A549 (cell line): ENCODE data around the gene FERMT3. TPM values are rescaled to one million over a fixed set of nuclear protein-coding genes. Genes with fewer than 3 reads are reported as not detected.

Experiments
- ATAC-seq, 2 experiments: fragments of 200-7000 bp in 1 of 2; fragments of >200 bp in 1 of 2; cut with Nextera tagmentation in 1 of 2; cut with Tn5 transposase in 1 of 2; 3 replicates each; pipeline versions ENCODE4 v1.8.0 to v1.9.1; 2018 to 2020; ENCODE audit warnings: mild to moderate bottlenecking in 1 of 2, moderate library complexity in 1 of 2
- CTCF ChIA-PET: fragments of 300-600 bp; sonication (Branson Sonifier 250); formaldehyde crosslinking; extraction: SDS; loops from one replicate; lab custom pipeline; 2021; ENCODE audit warnings: antibody characterized with exemption, inconsistent platforms; lab: Yijun Ruan, JAX
- POLR2A ChIA-PET: fragments of 350-600 bp; formaldehyde crosslinking; extraction: SDS; loops from one replicate; lab custom pipeline; 2021; ENCODE audit warnings: antibody characterized with exemption, inconsistent platforms; lab: Yijun Ruan, JAX
- DNase-seq, 2 experiments: peaks; one replicate each; pipeline versions ENCODE4 v3.0.0 to v3.0.0-alpha.2; 2011 to 2016; ENCODE audit warnings: low read depth in 1 of 2, low spot score in 1 of 2
- FAIRE-seq: peaks from 2 replicates; lab custom pipeline; 2011; peaks lifted over from hg19 to GRCh38; lab: Jason Lieb, UNC
- H3K27ac ChIP-seq, 2 experiments: fragments of >200 bp; sonication (Bioruptor Twin); formaldehyde crosslinking; 3 replicates each; pipeline ENCODE4 v1.5.1; 2016 to 2017
- H3K4me1 ChIP-seq: fragments of >200 bp; sonication (Bioruptor Twin); formaldehyde crosslinking; 3 replicates; pipeline ENCODE4 v1.6.1; 2016
- H3K4me2 ChIP-seq: fragments of >200 bp; sonication (Bioruptor Twin); formaldehyde crosslinking; 3 replicates; pipeline ENCODE4 v1.6.1; 2016
- H3K4me3 ChIP-seq: fragments of >200 bp; sonication (Bioruptor Twin); formaldehyde crosslinking; 3 replicates; pipeline ENCODE4 v1.5.1; 2016
- H3K9me3 ChIP-seq: fragments of >200 bp; sonication (Bioruptor Twin); formaldehyde crosslinking; 3 replicates; pipeline ENCODE4 v1.6.1; 2016
- CBX8 ChIP-seq: fragments of 200-600 bp; sonication (generic); IDR thresholded peaks from 2 replicates; pipeline ENCODE4 v1.6.1; 2016
- CHD2 ChIP-seq: fragments of 150-350 bp; IDR thresholded peaks from 2 replicates; pipeline ENCODE4 v1.6.1; 2014; ENCODE audit warnings: low read length; ENCODE audit not compliant: partially characterized antibody
- EP300 ChIP-seq, 2 experiments: fragments of >200 bp; sonication (Bioruptor Twin); formaldehyde crosslinking; IDR thresholded peaks; 2 replicates in 1 of 2; 3 replicates in 1 of 2; pipeline ENCODE4 v1.6.1; 2016 to 2017
- FOSL2 ChIP-seq, 2 experiments: fragments of 450-650 bp in 1 of 2; fragments of >200 bp in 1 of 2; sonication (Bioruptor Twin) in 1 of 2; formaldehyde crosslinking; IDR thresholded peaks; 2 replicates each; pipeline versions ENCODE4 v1.5.0 to v1.6.1; 2016 to 2020; ENCODE audit warnings: mild to moderate bottlenecking in 1 of 2, moderate library complexity in 1 of 2
- FOXS1 ChIP-seq: fragments of 250-450 bp; sonication (Bioruptor Pico); IDR thresholded peaks from 2 replicates; pipeline ENCODE4 v1.5.0; 2020; ENCODE audit warnings: mild to moderate bottlenecking, moderate library complexity
- HDAC2 ChIP-seq: fragments of 200-600 bp; sonication (generic); IDR thresholded peaks from 2 replicates; pipeline ENCODE4 v1.6.1; 2016
- HOXB13 ChIP-seq: fragments of 250-450 bp; sonication (Bioruptor Pico); IDR thresholded peaks from 2 replicates; pipeline ENCODE4 v1.5.0; 2020; ENCODE audit warnings: low read depth, mild to moderate bottlenecking, moderate library complexity
- JUN ChIP-seq, 2 experiments: fragments of >200 bp; sonication (Bioruptor Twin); formaldehyde crosslinking; IDR thresholded peaks; 2 replicates in 1 of 2; 3 replicates in 1 of 2; pipeline ENCODE4 v1.6.1; 2016 to 2017
- KDM1A ChIP-seq: fragments of 200-600 bp; sonication (generic); IDR thresholded peaks from 2 replicates; pipeline ENCODE4 v1.6.1; 2016; ENCODE audit warnings: low read depth, mild to moderate bottlenecking
- MAX ChIP-seq: IDR thresholded peaks from 2 replicates; pipeline ENCODE4 v1.6.1; 2012
- PHF8 ChIP-seq: fragments of 200-600 bp; sonication (generic); IDR thresholded peaks from 2 replicates; pipeline ENCODE4 v1.6.1; 2016; ENCODE audit warnings: low read depth, mild to moderate bottlenecking, antibody characterized with exemption, moderate library complexity, borderline replicate concordance
- POLR2A ChIP-seq: IDR thresholded peaks from 2 replicates; pipeline ENCODE4 v1.6.1; 2012; ENCODE audit warnings: mild to moderate bottlenecking, low read length
- RAD21 ChIP-seq, 2 experiments: fragments of >200 bp in 1 of 2; sonication (Bioruptor Twin) in 1 of 2; formaldehyde crosslinking in 1 of 2; IDR thresholded peaks in 1 of 2; conservative IDR thresholded peaks in 1 of 2; 2 replicates in 1 of 2; 3 replicates in 1 of 2; pipeline ENCODE4 v1.6.1; 2012 to 2018; ENCODE audit warnings: inconsistent platforms in 1 of 2
- RNF2 ChIP-seq: fragments of 200-600 bp; sonication (generic); IDR thresholded peaks from 2 replicates; pipeline ENCODE4 v1.6.1; 2016; ENCODE audit warnings: low read depth, mild to moderate bottlenecking, antibody characterized with exemption, moderate library complexity, borderline replicate concordance
- SREBF2 ChIP-seq: fragments of 450-650 bp; IDR thresholded peaks from 2 replicates; pipeline ENCODE4 v1.6.1; 2014; ENCODE audit warnings: mild to moderate bottlenecking, moderate library complexity
- TFCP2L1 ChIP-seq: fragments of 250-450 bp; sonication (Bioruptor Pico); IDR thresholded peaks from 2 replicates; pipeline ENCODE4 v1.5.0; 2021; ENCODE audit warnings: mild to moderate bottlenecking
- ZC3H11A ChIP-seq: fragments of 450-650 bp; IDR thresholded peaks from 2 replicates; pipeline ENCODE4 v1.6.1; 2014; ENCODE audit warnings: antibody characterized with exemption, mild to moderate bottlenecking
- ZFP36 ChIP-seq: fragments of 450-650 bp; IDR thresholded peaks from 2 replicates; pipeline ENCODE4 v1.6.1; 2014; ENCODE audit warnings: borderline replicate concordance; ENCODE audit not compliant: partially characterized antibody
- WGBS: methylation state at CpG from one replicate; pipeline ENCODE4 v1.1.6; 2017; ENCODE audit errors: missing lambda C conversion rate; 5-methylcytosine and 5-hydroxymethylcytosine counted together
- polyA plus RNA-seq, 4 experiments: library from polyadenylated mRNA; depleted of rRNA in 3 of 4; stranded (reverse); fragments of >200 nt; fragmentation: RNase III in 1 of 4; extraction: RNeasy Plus Mini Kit Qiagen cat#74134 plus additional on column Dnase treatment in 1 of 4; gene quantifications; 2 replicates in 3 of 4; 3 replicates in 1 of 4; pipeline ENCODE4 v1.2.3, GENCODE V29; 2011 to 2017

The FERMT3 gene
- polyA plus RNA-seq, 2 of the 4 experiments (the other 2 are of a cell fraction), result 0.56 to 2.1 TPM

GRCh38 chr11:64233913-64234586 is 27.5 kb downstream of the FERMT3 start, which contains the start of gene VEGFB:
Gene VEGFB (plus strand): TSS chr11:64234584. CDS start chr11:64234834, 250 bp downstream.
- Histone ChIP-seq H3K4me1 (peaks cover 40% of the 10 kb centered on the region), H3K27ac (peak within 1 kb of the TSS; percentile 96 to 97), H3K9me3 (no peaks in the 10 kb centered on the region)
- WGBS, result 13% methylated on average over 17 of the region's 62 CpGs
- peak; percentile 46 to 64 for ATAC-seq
- TF ChIP-seq POLR2A (no peak), RNF2 (peak; percentile 67; the same call in 1 of the 2 replicates), MAX (0 out of 2 replicates have a peak, but pooled peaks have one; percentile 7), EP300 (IDR thresholded peaks at IDR 0.05) (no peak), ZFP36 (no peak), PHF8 (0 out of 2 replicates have a peak, but pooled peaks have one; percentile 18), JUN (IDR thresholded peaks at IDR 0.05) (peak in 1 of 2 experiments; percentile 56; a peak in 1 of 5 replicates)
- TF ChIP-seq, all 56 proteins: peak for 4
- ChIA-PET CTCF (interaction anchor here (1.2 to 2.8 kb wide), 7 partner anchors 10 to 120 kb away, joined by 3 to 14 read pairs (median 11); no protein-coding TSS in a partner anchor), POLR2A (no interaction called here)
- DNase-seq (peak in 1 of 2 experiments; percentile 53), FAIRE-seq (no peak)
- H3K4me2 ChIP-seq, result peak within 1 kb of the TSS; percentile 99
- peak within 1 kb of the TSS; percentile 96 for H3K4me3 ChIP-seq

GRCh38 chr11:64234647-64235379 is 28.3 kb downstream of the FERMT3 start:
- H3K4me2 ChIP-seq, result peak overlapping the region; percentile 99
- peak overlapping the region; percentile 96 for H3K4me3 ChIP-seq
- H3K9me3 ChIP-seq, result no peaks in the 10 kb centered on the region
- ChIA-PET CTCF (interaction anchor here (1.2 to 2.4 kb wide), 6 partner anchors 10 to 120 kb away, joined by 3 to 14 read pairs (median 7); partner anchors contain the start of gene PRDX5), POLR2A (no interaction called here)
- WGBS, result 14% methylated on average over 4 of the region's 80 CpGs
- peak overlapping the region; percentile 96 to 97 for H3K27ac ChIP-seq
- TF ChIP-seq SREBF2 (no peak), POLR2A (0 out of 2 replicates have a peak, but pooled peaks have one; percentile 18), MAX (peak; percentile 28; the same call in 1 of the 2 replicates), FOXS1 (CRISPR knock-in tag) (no peak)
- ATAC-seq, result peak; percentile 59 to 64
- peaks cover 37% of the 10 kb centered on the region for H3K4me1 ChIP-seq
- no peak for DNase-seq
- no peak for FAIRE-seq

GRCh38 chr11:64235437-64236161 is 29.1 kb downstream of the FERMT3 start:
- no peak for TF ChIP-seq EP300 (IDR thresholded peaks at IDR 0.05)
- TF ChIP-seq KDM1A, result peak; percentile 81; the same call in 1 of the 2 replicates
- TF ChIP-seq RAD21 (conservative IDR thresholded peaks at IDR 0.05 in 1 of 2, IDR thresholded peaks at IDR 0.05 in 1 of 2), result no peak
- no peak for TF ChIP-seq MAX
- no peak for TF ChIP-seq CBX8
- TF ChIP-seq HOXB13 (CRISPR knock-in tag), result no peak
- no peak for TF ChIP-seq ZC3H11A
- TF ChIP-seq TFCP2L1 (CRISPR knock-in tag), result no peak
- 0 out of 2 replicates have a peak, but pooled peaks have one; percentile 38 for TF ChIP-seq HDAC2
- no peak for TF ChIP-seq FOSL2 (IDR thresholded peaks at IDR 0.05)
- TF ChIP-seq FOSL2 (CRISPR knock-in tag; IDR thresholded peaks at IDR 0.05), result no peak
- TF ChIP-seq CHD2, result no peak
- 87% methylated on average over 12 of the region's 12 CpGs for WGBS
- DNase-seq, result no peak
- Histone ChIP-seq H3K27ac (peak overlapping the region; percentile 96 to 97), H3K4me3 (peak overlapping the region; percentile 96), H3K4me1 (peaks cover 41% of the 10 kb centered on the region), H3K9me3 (no peaks in the 10 kb centered on the region), H3K4me2 (peak overlapping the region; percentile 99)
- POLR2A ChIA-PET, result no interaction called here
- CTCF ChIA-PET, result interaction anchor here (0.5 to 2.3 kb wide), 6 partner anchors 9 to 82 kb away, joined by 3 to 16 read pairs (median 4); partner anchors contain the start of genes NUDT22, PRDX5 and TRPT1
- FAIRE-seq, result no peak
- no peak for ATAC-seq
